GM12892 (cell line): ENCODE measurements around the gene RSAD1.

Experiments
- POLR2A ChIP-seq: IDR thresholded peaks from 2 replicates; pipeline ENCODE4 v1.6.1; 2011; ENCODE audit warnings: low read depth, low read length, control low read depth
- POLR2AphosphoS5 ChIP-seq: IDR thresholded peaks from 2 replicates; pipeline ENCODE4 v1.6.1; 2011; ENCODE audit warnings: low read depth, low read length, control low read depth
- TAF1 ChIP-seq: IDR thresholded peaks from 2 replicates; pipeline ENCODE4 v1.6.1; 2011; ENCODE audit warnings: low read depth, mild to moderate bottlenecking, control low read depth, low read length, borderline replicate concordance

GRCh38 chr17:50469671-50470305 is 8.9 kb upstream of the RSAD1 start:
- TF ChIP-seq POLR2AphosphoS5 (no peak), POLR2A (no peak), TAF1 (no peak)
